GM19193 (cell line): ENCODE measurements around the gene CAMK2A.

Experiments
- POLR2A ChIP-seq: IDR thresholded peaks from 4 replicates; pipeline ENCODE4 v1.6.1; 2011; ENCODE audit not compliant: insufficient read depth, insufficient read length; ENCODE audit errors: extremely low read depth

Gene CAMK2A

DNA sequence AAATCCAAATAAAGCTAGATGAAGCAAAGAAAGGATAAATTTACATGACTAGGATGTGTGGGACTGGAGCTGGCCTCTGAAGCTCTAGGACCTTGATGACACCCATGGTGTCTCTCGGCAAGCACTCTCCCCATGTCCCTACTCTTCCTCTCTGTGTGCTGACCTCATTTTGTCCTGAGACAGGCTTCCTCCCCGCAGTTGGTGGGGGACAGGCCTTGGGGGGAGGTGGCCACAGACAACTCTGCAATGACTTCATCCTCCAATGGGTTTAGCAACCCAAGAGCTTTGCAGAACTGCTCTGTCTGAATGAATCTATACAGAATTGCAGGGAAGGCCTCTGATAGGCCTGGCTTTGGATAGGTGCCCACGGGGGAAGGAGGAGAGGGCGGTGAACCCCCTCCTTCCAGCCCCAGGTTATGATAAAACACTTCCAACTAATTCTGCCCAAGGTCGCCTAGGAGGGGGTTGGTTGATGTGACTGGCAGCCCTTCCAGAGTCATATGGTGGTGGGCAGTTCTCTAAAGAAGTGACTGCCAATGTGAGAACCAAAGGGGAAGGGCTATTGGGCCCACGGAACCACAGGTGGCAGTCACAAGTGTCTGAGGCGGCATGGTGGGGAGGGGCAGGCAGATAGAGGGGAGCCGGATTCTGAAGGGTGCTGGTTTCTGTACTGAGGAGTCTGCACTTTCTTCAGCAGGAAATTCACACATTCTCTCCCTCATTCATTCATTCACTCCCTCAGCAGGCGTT lies 93.7 kb downstream of the CAMK2A start:
- no peak for TF ChIP-seq POLR2A

DNA sequence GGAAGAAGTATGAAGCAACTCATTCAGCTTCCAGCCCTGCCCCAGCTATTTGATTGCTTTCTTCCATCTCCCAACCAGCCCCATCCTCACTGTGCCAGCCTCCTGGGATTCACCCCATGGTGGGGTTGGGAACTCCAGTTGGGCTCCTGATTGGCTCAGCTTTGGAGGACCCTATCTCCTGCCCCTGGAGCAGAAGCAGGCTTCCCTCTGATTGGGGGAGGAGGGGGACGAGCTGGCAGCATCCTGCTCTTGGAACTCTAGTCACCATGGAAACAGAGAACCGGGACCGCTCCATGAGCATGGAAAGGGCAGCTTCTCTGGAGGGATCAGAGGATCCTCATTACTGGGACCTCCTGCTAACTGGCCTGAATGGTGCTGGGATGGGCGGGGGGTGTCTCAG lies 97.1 kb downstream of the CAMK2A start:
- no peak for TF ChIP-seq POLR2A

DNA sequence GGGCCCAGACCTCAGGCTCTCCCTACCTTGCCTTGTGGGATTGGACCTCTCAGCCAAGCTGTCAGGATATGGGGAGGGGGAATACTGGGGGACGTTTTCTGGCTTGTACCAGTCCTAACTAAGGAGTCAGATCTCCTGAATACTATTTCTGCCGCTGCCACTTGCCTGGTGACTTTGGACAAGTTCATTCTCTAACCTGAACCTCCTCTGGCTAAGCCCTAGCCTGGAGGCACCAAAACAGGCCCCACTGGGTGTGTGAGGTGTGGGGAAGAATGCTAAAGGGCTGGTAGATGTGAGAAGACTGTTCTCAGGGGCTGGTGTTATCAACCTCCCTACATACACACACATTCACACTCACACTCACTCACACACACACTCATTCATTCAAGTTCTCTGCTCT lies 98.6 kb downstream of the CAMK2A start:
- no peak for TF ChIP-seq POLR2A

DNA sequence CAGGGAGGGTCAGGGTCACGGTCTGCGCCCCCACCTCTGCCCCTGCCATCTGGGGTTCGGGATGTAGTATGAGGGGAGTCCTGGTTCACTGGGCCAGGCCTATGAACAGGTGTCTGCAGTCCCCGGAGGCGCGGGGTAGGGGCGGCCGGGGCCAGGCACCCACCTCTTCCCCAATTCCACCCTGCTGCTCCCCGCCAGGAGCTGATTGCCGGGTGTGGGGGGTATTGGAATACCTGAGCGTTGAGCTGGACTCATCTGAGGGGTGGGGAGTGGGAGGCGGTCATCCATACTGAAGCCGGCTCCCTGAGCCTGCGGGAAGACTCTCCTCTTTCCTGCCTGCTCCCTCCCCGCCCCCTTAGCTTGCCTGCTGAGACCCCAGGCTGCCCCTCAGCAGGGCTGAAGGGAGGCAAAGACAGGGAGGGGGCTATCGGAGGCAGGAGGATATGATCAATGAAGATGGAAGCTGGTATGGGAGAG lies 99.0 kb downstream of the CAMK2A start:
- no peak for TF ChIP-seq POLR2A

DNA sequence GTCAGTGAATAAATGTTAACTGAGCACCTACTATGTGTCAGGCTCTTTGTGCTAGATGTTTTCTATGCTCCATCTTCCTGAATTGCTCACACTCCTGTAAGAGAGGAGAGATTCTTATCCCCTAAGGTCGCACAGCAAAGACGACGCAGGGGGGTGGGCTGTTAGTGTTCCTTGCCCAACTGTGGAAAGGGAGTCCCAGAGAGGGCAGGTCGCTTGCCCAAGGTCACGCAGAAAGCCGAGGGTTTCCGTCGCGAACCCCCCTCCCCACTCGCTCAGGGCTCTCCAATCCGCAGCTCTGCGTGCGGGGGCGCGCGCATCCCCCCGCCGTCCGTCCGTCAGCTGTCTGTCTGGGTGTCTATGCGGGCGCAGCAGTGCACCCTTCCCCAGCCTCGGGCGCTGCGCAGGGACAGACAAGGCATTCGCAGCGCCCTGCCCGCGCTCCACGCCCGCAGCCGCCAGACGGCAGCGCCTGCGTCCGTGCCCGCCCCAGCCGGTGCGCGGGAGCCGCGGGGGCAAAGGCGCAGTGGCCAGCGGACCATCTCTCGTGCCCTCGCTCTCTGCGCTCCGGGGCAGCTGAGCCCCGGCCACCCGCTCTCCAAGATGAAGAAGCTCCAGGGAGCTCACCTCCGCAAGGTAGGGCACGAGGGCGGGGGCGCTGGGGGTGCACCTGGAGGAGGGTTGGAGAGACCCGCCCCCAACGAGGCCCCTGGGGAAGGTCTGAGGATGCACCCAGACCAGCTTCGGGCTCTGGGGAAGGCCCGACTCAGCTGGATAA lies 99.7 kb downstream of the CAMK2A start, which contains the start of gene SLC6A7:
Gene SLC6A7 (plus strand): TSS at position 335 of the 775 bp plus-strand sequence. CDS start 266 bp downstream, at position 601.
- no peak for TF ChIP-seq POLR2A

DNA sequence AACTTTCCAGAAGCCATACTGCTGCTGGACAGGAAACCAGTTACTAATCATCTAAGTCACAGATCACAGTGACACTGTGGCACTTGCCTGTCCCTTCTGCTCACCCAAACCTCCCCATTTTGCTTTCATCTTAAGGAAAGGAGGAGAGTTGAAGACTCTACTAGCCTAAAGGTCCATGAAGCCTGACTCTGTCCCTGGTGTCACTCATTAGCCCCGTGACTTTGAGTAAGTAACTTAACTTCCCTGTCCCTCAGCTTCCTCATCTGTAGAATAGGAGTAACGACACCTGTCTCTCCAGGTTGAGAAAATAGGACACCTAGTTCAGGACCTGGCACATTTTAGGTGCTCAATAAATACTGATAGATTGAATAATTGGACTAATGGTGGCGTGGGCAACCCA lies 100.2 kb downstream of the CAMK2A start:
- no peak for TF ChIP-seq POLR2A

DNA sequence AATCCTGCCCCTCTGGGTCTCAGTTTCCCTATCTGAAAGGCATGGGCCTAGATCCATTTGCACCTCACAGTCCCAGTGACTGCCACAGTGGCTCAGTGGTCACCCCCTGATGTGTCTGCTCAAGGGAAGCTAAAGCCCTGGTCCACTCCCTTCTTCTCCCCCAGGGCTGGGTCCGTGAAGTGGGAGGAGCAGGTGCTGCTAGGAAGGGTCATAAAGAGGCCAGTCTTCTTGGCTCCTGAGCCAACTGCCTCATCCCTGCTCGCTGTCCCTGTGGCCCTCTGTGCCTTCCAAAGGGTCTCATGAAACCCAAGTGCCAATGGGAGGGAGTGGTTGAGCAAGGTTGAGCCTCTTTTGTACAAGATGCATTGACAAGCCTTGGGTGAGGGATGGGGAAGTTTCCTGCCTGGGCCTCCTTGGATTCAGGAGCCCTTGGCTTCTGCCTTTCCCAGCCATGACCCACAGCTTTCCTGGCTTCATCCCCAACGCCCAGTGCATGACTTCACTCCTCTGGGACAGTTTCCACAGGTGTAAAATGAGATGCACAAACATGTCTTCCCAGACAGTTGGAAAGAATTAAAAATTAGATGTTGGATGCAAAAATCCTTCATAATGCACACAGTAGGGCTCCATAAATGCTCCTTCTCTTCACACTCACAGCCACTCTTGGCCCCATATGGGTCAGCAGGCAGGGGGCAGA lies 101.3 kb downstream of the CAMK2A start:
- no peak for TF ChIP-seq POLR2A

DNA sequence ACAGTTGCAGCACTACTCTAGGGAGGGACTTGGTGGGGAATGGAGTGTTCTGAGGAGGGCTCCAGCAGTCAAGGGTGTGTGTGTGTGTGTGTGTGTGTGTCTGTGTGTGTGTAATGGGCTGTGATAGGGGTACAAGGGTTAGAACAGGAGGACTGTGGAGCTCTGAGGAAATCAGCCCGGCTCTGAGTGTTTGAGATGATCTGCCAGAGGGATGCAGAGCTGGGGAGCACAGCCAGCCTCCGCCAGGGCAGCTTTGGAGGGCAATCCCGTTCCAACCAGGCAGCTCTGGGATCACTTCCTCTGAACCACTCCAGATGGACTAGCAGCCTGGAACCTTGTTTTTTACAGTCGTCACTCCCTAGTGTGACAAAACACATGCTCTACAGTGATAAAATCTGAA lies 102.7 kb downstream of the CAMK2A start:
- no peak for TF ChIP-seq POLR2A

DNA sequence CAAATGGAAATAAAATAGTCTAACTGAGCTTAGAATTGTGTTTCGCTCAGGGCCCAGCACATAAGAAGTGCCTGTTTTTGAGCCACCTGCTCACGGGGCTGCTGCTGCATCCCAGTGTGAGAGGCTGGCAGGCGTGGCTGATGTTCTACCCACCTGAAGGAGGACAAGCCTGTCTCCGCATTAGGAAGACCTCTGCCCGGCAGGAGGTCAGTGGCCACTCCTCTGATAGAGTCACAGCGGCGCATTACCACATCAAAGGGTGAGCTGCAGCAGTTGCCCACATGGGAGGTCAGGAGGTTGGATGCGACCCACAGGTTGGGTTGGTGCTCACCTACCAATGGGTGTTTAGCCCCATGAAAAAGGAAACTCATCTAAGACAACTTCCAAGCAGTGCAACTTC lies 103.4 kb downstream of the CAMK2A start:
- no peak for TF ChIP-seq POLR2A

DNA sequence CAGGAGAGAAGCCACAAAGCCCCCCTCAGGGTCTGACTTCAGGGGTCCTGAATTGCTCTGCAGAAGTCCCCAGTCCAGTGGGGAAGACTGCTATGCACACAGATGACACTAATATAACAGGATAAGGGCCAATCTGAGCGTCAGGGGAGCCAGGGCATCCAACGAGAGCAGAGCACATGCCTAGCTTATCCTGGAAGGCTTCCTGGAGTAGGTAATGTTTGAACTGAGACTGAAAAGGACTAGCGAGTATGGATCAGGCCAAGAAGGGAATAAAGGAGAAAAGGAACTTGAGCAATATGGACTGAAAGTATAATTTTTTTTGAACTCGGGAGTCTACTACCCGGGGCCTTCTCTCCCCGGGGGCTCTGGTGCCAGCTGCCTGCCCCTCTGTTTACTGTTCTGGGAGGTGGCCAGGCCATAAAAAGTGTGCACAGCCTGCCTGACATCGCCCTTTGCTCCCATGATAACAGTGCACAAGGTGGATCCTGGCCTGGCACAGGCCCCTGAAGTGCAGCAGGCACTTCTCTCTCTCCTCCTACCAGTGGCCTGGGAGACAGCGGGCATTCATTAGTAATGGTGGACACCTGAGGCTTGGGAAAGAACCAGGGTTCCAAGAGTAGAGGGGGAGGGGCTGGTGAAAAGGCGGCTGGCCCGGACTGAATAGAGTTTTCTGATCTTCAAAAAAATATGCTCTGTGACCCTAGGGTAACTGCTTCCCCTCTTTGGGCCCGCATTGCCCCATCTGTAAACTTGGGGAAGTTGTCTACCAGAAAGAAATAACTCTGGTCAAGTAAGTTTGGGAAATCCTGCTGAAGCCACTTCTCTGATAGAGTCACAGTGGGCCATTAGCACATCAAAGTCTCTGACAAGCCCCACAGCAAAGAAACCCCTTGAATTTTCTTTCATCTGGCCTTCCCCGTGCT lies 104.3 kb downstream of the CAMK2A start:
- TF ChIP-seq POLR2A: no peak

DNA sequence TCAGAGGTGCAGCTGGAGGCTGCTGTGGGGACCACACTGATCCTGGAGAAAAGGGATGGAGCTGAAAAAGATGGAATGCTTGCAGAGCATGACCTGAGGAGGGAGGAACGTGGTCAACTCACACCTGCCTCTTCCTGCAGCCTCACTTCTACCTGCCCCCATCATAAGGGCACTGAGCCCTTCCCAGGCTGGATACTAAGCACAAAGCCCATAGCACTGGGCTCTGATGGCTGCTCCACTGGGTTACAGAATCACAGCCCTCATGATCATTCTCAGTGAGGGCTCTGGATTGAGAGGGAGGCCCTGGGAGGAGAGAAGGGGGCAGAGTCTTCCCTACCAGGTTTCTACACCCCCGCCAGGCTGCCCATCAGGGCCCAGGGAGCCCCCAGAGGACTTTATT lies 105.6 kb downstream of the CAMK2A start:
- no peak for TF ChIP-seq POLR2A

DNA sequence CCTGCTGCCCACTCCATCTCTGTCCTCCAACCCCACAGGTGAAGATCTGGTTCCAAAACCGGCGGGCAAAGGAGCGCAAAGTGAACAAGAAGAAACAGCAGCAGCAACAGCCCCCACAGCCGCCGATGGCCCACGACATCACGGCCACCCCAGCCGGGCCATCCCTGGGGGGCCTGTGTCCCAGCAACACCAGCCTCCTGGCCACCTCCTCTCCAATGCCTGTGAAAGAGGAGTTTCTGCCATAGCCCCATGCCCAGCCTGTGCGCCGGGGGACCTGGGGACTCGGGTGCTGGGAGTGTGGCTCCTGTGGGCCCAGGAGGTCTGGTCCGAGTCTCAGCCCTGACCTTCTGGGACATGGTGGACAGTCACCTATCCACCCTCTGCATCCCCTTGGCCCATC lies 106.1 kb downstream of the CAMK2A start:
- no peak for TF ChIP-seq POLR2A

DNA sequence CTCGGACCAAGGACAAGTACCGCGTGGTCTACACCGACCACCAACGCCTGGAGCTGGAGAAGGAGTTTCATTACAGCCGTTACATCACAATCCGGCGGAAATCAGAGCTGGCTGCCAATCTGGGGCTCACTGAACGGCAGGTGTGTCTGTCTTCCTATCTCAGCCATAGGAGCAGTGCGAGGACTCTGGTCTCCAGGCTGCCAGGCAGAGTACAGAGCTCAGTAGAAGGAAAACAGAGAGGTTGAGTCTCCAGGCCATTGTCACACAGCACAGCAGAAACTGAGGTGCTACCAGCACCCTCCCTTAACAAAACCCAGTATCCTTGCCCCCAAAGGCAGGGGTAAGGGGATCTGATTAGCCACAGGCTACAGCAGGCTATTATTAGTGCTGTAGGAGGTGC lies 106.8 kb downstream of the CAMK2A start:
- TF ChIP-seq POLR2A: no peak
